ENCODE results near the gene TMEM87A.

DNA sequence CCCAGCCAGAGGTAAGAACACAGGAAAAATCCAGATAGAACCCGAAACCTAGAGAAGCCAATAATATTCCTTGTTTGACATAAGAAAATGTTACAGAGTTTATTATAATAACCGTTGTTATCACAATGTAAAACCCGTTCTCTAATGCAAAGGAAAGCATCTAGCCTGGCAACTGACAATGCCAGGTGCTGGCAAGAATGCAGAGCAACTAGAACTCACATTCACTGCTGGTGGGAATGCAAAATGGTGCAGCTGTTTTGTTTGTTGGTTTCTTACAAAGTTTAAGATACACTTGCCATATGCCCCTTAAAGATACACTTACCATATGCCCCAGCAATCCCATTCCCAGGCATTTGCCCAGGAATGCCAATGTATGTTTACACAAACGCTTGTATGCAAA is 88.5 kb downstream of the TMEM87A start:
- TF ChIP-seq, protein P1, sequence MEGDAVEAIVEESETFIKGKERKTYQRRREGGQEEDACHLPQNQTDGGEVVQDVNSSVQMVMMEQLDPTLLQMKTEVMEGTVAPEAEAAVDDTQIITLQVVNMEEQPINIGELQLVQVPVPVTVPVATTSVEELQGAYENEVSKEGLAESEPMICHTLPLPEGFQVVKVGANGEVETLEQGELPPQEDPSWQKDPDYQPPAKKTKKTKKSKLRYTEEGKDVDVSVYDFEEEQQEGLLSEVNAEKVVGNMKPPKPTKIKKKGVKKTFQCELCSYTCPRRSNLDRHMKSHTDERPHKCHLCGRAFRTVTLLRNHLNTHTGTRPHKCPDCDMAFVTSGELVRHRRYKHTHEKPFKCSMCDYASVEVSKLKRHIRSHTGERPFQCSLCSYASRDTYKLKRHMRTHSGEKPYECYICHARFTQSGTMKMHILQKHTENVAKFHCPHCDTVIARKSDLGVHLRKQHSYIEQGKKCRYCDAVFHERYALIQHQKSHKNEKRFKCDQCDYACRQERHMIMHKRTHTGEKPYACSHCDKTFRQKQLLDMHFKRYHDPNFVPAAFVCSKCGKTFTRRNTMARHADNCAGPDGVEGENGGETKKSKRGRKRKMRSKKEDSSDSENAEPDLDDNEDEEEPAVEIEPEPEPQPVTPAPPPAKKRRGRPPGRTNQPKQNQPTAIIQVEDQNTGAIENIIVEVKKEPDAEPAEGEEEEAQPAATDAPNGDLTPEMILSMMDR (IDR thresholded peaks at IDR 0.05): no peak
- TF ChIP-seq POLR2A (IDR thresholded peaks at IDR 0.05): no peak

Data from heart left ventricle (tissue), 13 donors.